Peyer's patch (tissue), 4 donors: ENCODE data around the gene NIT1.

Source experiments
- POLR2A ChIP-seq, 2 donors: fragments of 450-650 bp; IDR thresholded peaks; one replicate each; pipeline ENCODE4 v1.5.1; 2017; ENCODE audit warnings: antibody characterized with exemption in 2 of 2, mild to moderate bottlenecking in 2 of 2, moderate library complexity in 2 of 2
- TF ChIP-seq, protein P1 (sequence below), 6 experiments: fragments of 450-650 bp in 4 of 6; fragments of 200-600 bp in 2 of 6; sonication (generic) in 1 of 6; IDR thresholded peaks; one replicate each; pipeline ENCODE4 v1.5.1; 2017 to 2019; ENCODE audit warnings: antibody characterized with exemption in 6 of 6, mild to moderate bottlenecking in 3 of 6, moderate library complexity in 1 of 6

- TF ChIP-seq, protein P1, sequence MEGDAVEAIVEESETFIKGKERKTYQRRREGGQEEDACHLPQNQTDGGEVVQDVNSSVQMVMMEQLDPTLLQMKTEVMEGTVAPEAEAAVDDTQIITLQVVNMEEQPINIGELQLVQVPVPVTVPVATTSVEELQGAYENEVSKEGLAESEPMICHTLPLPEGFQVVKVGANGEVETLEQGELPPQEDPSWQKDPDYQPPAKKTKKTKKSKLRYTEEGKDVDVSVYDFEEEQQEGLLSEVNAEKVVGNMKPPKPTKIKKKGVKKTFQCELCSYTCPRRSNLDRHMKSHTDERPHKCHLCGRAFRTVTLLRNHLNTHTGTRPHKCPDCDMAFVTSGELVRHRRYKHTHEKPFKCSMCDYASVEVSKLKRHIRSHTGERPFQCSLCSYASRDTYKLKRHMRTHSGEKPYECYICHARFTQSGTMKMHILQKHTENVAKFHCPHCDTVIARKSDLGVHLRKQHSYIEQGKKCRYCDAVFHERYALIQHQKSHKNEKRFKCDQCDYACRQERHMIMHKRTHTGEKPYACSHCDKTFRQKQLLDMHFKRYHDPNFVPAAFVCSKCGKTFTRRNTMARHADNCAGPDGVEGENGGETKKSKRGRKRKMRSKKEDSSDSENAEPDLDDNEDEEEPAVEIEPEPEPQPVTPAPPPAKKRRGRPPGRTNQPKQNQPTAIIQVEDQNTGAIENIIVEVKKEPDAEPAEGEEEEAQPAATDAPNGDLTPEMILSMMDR (IDR thresholded peaks at IDR 0.05): no peak
- no peak for TF ChIP-seq POLR2A (IDR thresholded peaks at IDR 0.05)
Measured at GRCh38 chr1:161085165-161085564, 32.7 kb upstream of the NIT1 start.
